ENCODE measurements around the gene GALNTL6. TPM values are rescaled to one million over a fixed set of nuclear protein-coding genes. Genes with fewer than 3 reads are reported as not detected.

The GALNTL6 gene
- total and polyA plus RNA-seq, 7 donors, result 0.14 to 2.5 (median 0.42) TPM; not detected in 1

GRCh38 chr4:172869621-172870268 is 1056.5 kb downstream of the GALNTL6 start:
- H3K27me3 ChIP-seq, result no peaks in the 10 kb centered on the region
- no peak overlapping the region for H3K4me3 ChIP-seq
- intact Hi-C loops (cut with DNase I), result no loop called here
- H3K9me3 ChIP-seq, result no peaks in the 10 kb centered on the region
- no peaks in the 10 kb centered on the region for H3K36me3 ChIP-seq
- no peak for DNase-seq
- TF ChIP-seq POLR2AphosphoS5 (IDR thresholded peaks at IDR 0.05), result no peak
- TF ChIP-seq POLR2A (IDR thresholded peaks at IDR 0.05), result no peak
- no peak for TF ChIP-seq EP300 (IDR thresholded peaks at IDR 0.05)
- TF ChIP-seq, protein P1, sequence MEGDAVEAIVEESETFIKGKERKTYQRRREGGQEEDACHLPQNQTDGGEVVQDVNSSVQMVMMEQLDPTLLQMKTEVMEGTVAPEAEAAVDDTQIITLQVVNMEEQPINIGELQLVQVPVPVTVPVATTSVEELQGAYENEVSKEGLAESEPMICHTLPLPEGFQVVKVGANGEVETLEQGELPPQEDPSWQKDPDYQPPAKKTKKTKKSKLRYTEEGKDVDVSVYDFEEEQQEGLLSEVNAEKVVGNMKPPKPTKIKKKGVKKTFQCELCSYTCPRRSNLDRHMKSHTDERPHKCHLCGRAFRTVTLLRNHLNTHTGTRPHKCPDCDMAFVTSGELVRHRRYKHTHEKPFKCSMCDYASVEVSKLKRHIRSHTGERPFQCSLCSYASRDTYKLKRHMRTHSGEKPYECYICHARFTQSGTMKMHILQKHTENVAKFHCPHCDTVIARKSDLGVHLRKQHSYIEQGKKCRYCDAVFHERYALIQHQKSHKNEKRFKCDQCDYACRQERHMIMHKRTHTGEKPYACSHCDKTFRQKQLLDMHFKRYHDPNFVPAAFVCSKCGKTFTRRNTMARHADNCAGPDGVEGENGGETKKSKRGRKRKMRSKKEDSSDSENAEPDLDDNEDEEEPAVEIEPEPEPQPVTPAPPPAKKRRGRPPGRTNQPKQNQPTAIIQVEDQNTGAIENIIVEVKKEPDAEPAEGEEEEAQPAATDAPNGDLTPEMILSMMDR (IDR thresholded peaks at IDR 0.05), result no peak
- H3K27ac ChIP-seq, result no peak overlapping the region
- WGBS, 2 donors, result 91% methylated on average over 1 of the region's 1 CpG
- H3K4me1 ChIP-seq, result peaks cover 0 to 13% (median 5%) of the 10 kb centered on the region in 4 donors

DNA sequence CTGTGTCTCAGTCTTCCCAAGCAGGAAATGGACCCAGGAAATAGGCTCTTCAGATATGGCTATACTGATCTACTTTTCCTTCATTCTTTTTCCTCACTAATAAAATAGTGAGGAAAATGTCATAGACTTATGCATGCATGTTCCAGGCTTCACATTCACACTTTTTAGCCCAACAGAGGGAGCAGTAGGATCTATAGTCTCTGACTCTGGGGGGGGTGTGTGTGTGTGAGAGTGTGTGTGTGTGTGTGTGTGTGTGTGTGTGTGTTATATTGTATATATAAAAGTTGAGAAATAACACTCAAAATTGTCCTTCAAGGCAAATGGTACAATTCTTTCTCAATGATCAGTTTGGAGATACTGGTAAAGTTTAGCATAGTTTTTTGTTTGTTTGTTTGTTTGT is 1058.2 kb downstream of the GALNTL6 start:
- H3K27ac ChIP-seq, result no peak overlapping the region
- no peaks in the 10 kb centered on the region for H3K27me3 ChIP-seq
- no peaks in the 10 kb centered on the region for H3K9me3 ChIP-seq
- H3K4me1 ChIP-seq, result peaks cover 0 to 13% (median 5%) of the 10 kb centered on the region in 4 donors
- no peaks in the 10 kb centered on the region for H3K36me3 ChIP-seq
- no peak overlapping the region for H3K4me3 ChIP-seq
- no peak for DNase-seq
- TF ChIP-seq POLR2A (IDR thresholded peaks at IDR 0.05) (no peak), EP300 (IDR thresholded peaks at IDR 0.05) (no peak), POLR2AphosphoS5 (IDR thresholded peaks at IDR 0.05) (no peak)
- TF ChIP-seq, protein P1 (IDR thresholded peaks at IDR 0.05), result no peak
- intact Hi-C loops (cut with DNase I), result no loop called here

- DNase-seq, result no peak
- WGBS, 2 donors, result 89 to 94% methylated on average over 3 of the region's 3 CpGs
Measured at GRCh38 chr4:172874944-172875343, 1061.7 kb downstream of the GALNTL6 start.

GRCh38 chr4:172876394-172876793 is 1063.2 kb downstream of the GALNTL6 start:
- 28 to 57% methylated on average over 2 of the region's 2 CpGs for WGBS, 2 donors
- no peak overlapping the region for H3K27ac ChIP-seq

More at GRCh38 chr4:172874944-172875343, 1061.7 kb downstream of the GALNTL6 start:
- Histone ChIP-seq H3K27ac (no peak overlapping the region), H3K4me3 (no peak overlapping the region), H3K27me3 (no peaks in the 10 kb centered on the region), H3K4me1 (no peaks in the 10 kb centered on the region), H3K9me3 (no peaks in the 10 kb centered on the region), H3K36me3 (no peaks in the 10 kb centered on the region)
- intact Hi-C loops (cut with DNase I), result no loop called here
- TF ChIP-seq POLR2A (IDR thresholded peaks at IDR 0.05) (no peak), EP300 (IDR thresholded peaks at IDR 0.05) (no peak), POLR2AphosphoS5 (IDR thresholded peaks at IDR 0.05) (no peak)
- TF ChIP-seq, protein P1 (IDR thresholded peaks at IDR 0.05), result no peak

More at GRCh38 chr4:172876394-172876793, 1063.2 kb downstream of the GALNTL6 start:
- intact Hi-C loops (cut with DNase I), result no loop called here
- H3K27me3 ChIP-seq, result no peaks in the 10 kb centered on the region
- H3K4me1 ChIP-seq, result no peaks in the 10 kb centered on the region
- no peak for DNase-seq
- no peak overlapping the region for H3K4me3 ChIP-seq
- no peaks in the 10 kb centered on the region for H3K36me3 ChIP-seq
- no peak for TF ChIP-seq EP300 (IDR thresholded peaks at IDR 0.05)
- TF ChIP-seq, protein P1 (IDR thresholded peaks at IDR 0.05), result no peak
- TF ChIP-seq POLR2AphosphoS5 (IDR thresholded peaks at IDR 0.05), result no peak
- no peak for TF ChIP-seq POLR2A (IDR thresholded peaks at IDR 0.05)
- no peaks in the 10 kb centered on the region for H3K9me3 ChIP-seq
